Measurements from ENCODE around the gene FERMT3. TPM values are rescaled to one million over a fixed set of nuclear protein-coding genes. Genes with fewer than 3 reads are reported as not detected.

The FERMT3 gene
- total RNA-seq, 1 donor from 2014 or later = 5.9 TPM

GRCh38 chr11:64202992-64203391, 3.5 kb upstream of the FERMT3 start:
- no peak for TF ChIP-seq CTCF (IDR thresholded peaks at IDR 0.05; ENCODE audit: unreplicated experiment)
- Mint-ChIP-seq H3K27ac (no peak overlapping the region), H3K4me3 (ENCODE audit: low read depth) (no peak overlapping the region), H3K27me3 (no peaks in the 10 kb centered on the region), H3K36me3 (ENCODE audit: insufficient read depth) (peaks cover 26% of the 10 kb centered on the region), H3K9me3 (ENCODE audit: low read depth) (no peaks in the 10 kb centered on the region), H3K4me1 (ENCODE audit: low read depth) (no peaks in the 10 kb centered on the region)
- no peak for DNase-seq (ENCODE audit: low spot score, unreplicated experiment)

- Mint-ChIP-seq H3K36me3 (ENCODE audit: insufficient read depth) (peaks cover 26% of the 10 kb centered on the region), H3K9me3 (ENCODE audit: low read depth) (no peaks in the 10 kb centered on the region), H3K27me3 (no peaks in the 10 kb centered on the region), H3K4me1 (ENCODE audit: low read depth) (no peaks in the 10 kb centered on the region), H3K27ac (no peak overlapping the region), H3K4me3 (ENCODE audit: low read depth) (no peak overlapping the region)
- DNase-seq (ENCODE audit: low spot score, unreplicated experiment) = no peak
- TF ChIP-seq CTCF (IDR thresholded peaks at IDR 0.05; ENCODE audit: unreplicated experiment) = no peak
Observed at GRCh38 chr11:64203421-64204079, 3.0 kb upstream of the FERMT3 start.

GRCh38 chr11:64204080-64204440, 2.5 kb upstream of the FERMT3 start:
- no peaks in the 10 kb centered on the region for H3K4me1 Mint-ChIP-seq (ENCODE audit: low read depth)
- H3K4me3 Mint-ChIP-seq (ENCODE audit: low read depth) = no peak overlapping the region
- H3K27ac Mint-ChIP-seq = no peak overlapping the region
- no peak for TF ChIP-seq CTCF (IDR thresholded peaks at IDR 0.05; ENCODE audit: unreplicated experiment)
- H3K27me3 Mint-ChIP-seq = no peaks in the 10 kb centered on the region
- H3K36me3 Mint-ChIP-seq (ENCODE audit: insufficient read depth) = peaks cover 26% of the 10 kb centered on the region
- no peak for DNase-seq (ENCODE audit: low spot score, unreplicated experiment)
- H3K9me3 Mint-ChIP-seq (ENCODE audit: low read depth) = no peaks in the 10 kb centered on the region

GRCh38 chr11:64204464-64204989, 2.0 kb upstream of the FERMT3 start:
- Mint-ChIP-seq H3K9me3 (ENCODE audit: low read depth) (no peaks in the 10 kb centered on the region), H3K4me1 (ENCODE audit: low read depth) (no peaks in the 10 kb centered on the region), H3K36me3 (ENCODE audit: insufficient read depth) (peaks cover 26% of the 10 kb centered on the region), H3K4me3 (ENCODE audit: low read depth) (no peak overlapping the region), H3K27me3 (no peaks in the 10 kb centered on the region), H3K27ac (peak overlapping the region; percentile 83)
- no peak for DNase-seq (ENCODE audit: low spot score, unreplicated experiment)
- peak; percentile 59 for TF ChIP-seq CTCF (IDR thresholded peaks at IDR 0.05; ENCODE audit: unreplicated experiment)

- Mint-ChIP-seq H3K27me3 (no peaks in the 10 kb centered on the region), H3K36me3 (ENCODE audit: insufficient read depth) (peaks cover 13% of the 10 kb centered on the region), H3K4me1 (ENCODE audit: low read depth) (no peaks in the 10 kb centered on the region), H3K27ac (no peak overlapping the region), H3K9me3 (ENCODE audit: low read depth) (no peaks in the 10 kb centered on the region), H3K4me3 (ENCODE audit: low read depth) (no peak overlapping the region)
- no peak for TF ChIP-seq CTCF (IDR thresholded peaks at IDR 0.05; ENCODE audit: unreplicated experiment)
- DNase-seq (ENCODE audit: low spot score, unreplicated experiment) = no peak
Observed at GRCh38 chr11:64207256-64208085, 950 bp downstream of the FERMT3 start.

All from progenitor cell of endocrine pancreas (in vitro differentiated cells).